Measurements from ENCODE around the gene ADD3.

Gene ADD3

DNA sequence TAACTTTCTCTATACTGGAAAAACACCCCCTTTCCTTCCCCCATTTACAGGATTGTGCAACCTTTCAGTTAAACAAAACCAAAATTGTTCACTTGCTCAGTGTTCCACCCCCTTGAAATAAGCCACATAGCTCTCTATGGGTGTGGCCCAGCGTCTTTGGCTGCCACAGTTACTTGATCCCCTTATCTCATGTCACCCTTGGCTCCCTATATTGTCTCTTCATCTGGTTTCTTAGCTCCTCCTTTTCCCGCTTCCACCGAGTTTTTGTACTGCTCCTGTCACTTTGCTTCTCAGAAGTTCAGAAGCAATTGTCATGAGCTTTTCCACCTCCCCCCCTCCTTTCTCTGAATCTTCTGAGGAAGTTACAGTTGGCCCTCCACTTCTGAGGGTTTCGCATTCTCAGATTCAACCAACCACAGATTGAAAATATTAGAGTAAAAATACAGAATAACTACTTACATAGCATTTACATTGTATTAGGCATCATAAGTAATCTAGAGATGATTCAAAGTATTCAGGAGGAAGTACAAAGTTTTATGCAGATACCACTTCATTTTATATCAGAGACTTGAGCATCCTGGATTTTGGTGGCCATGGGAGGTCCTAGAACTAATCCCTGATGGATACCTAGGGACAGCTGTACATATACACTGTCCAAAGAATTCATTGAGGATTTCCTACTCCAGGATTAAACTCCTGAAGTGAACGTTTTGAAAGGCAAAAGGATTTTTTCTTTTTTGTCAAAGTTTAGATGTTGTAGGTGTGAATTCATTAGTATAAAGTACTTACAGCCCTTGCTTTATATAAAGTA is 60.4 kb downstream of the ADD3 start:
- DNase-seq (ENCODE audit: low read depth in 2 of 2) = peak in 1 of 2 donors; percentile 22

DNA sequence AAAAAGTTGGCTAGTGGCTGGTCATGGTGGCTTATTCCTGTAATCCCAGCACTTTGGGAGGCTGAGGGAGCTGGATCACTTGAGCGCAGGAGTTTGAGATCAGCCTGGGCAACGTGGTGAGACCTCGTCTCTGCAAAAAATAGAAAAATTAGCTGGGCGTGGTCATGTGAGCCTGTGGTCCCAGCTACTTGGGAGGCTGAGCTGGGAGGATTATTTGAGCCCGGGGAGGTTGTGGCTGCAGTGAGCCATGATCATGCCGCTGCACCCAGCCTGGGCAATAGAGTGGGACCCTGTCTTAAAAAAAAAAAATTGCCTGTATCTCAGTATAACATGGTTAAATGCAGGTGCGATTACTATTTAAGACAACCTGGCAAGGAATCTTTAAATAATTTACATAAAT is 61.0 kb downstream of the ADD3 start:
- DNase-seq (ENCODE audit: low read depth in 2 of 2) = no peak

- DNase-seq (ENCODE audit: low read depth in 2 of 2) = no peak
Observed at GRCh38 chr10:110069502-110069982, 61.8 kb downstream of the ADD3 start.

DNA sequence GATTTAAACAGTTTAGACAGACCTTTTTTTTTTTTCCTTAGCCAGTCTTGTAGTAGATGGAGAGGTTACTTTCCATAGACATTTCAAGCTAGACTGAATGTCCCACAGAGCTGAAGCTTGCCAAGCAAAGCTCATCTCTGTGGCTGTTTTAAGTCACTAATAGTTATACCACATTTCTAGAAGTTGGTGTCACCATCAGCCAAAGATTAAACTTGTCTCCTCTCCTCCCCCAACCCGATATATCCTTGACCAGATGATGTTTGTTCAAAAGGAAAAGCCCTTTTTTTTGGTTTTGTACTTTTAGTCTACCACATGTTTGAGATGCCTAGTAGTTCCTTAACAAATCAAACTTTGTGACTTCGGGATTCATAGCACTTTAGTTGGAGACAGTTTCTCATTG is 66.1 kb downstream of the ADD3 start:
- no peak for DNase-seq (ENCODE audit: low read depth in 2 of 2)

DNA sequence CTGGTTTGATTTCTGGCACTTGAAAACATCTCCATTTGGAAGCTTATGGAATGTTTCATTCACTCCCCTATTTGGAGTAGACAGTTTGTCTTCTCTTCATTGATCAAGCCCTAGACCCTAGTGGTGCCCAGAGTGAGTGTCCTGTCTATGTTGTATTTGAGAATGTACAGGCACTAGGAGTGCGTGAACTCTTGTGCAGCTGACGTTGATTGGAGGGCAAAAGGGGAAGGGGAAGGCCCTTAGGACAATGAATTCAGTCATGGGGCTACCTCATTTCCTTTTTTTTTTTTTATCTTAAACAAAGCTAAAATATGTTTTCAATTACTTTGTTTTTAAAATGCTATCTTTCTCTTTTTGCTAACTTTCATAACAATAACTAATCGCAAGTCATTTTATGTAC is 66.5 kb downstream of the ADD3 start:
- DNase-seq (ENCODE audit: low read depth in 2 of 2) = no peak

GRCh38 chr10:110074758-110075671 is 67.2 kb downstream of the ADD3 start:
- DNase-seq (ENCODE audit: low read depth in 2 of 2) = no peak

GRCh38 chr10:110075686-110076085 is 67.9 kb downstream of the ADD3 start:
- DNase-seq (ENCODE audit: low read depth in 2 of 2) = no peak

- no peak for DNase-seq (ENCODE audit: low read depth in 2 of 2)
Observed at GRCh38 chr10:110076559-110077318, 69.0 kb downstream of the ADD3 start.

- no peak for DNase-seq (ENCODE audit: low read depth in 2 of 2)
Observed at GRCh38 chr10:110077436-110078130, 69.8 kb downstream of the ADD3 start.

DNA sequence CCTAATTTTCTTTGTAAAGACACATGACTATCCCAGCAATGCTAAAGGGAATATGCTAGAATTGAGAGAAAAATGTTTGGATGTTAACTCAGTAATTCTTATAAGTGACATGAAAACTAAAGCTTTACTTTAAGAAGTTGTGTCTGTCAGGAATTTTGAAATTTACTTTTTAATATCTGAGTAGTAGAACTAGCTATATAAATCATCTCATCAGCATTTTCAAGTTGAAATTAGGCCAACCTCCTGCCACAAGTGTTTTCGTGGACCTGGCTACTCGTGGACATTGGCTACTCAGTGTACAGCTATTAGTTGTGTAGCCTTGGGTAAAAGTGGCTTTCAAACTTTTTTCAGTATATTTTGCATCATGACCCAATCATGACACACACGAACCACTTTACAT is 70.5 kb downstream of the ADD3 start:
- no peak for DNase-seq (ENCODE audit: low read depth in 2 of 2)

DNA sequence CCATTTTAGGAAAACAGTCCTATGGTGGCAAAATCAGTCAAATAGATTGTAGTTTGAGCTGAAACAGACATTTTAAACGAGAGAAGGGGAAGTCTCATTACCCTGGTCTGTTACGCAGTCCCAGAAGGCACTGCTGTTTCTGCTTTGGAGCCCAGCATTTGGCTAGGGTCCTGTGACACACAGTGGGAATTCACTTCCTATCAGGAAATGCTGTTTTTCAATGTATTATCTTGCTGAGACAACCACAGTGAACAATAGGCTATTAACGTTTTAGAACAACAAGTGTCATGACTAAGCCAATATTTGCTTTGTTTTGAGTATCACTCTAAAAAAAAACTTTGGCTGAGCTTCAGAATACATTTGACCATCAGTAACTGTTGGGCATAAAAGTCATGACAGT is 74.1 kb downstream of the ADD3 start:
- DNase-seq (ENCODE audit: low read depth in 2 of 2) = no peak

DNA sequence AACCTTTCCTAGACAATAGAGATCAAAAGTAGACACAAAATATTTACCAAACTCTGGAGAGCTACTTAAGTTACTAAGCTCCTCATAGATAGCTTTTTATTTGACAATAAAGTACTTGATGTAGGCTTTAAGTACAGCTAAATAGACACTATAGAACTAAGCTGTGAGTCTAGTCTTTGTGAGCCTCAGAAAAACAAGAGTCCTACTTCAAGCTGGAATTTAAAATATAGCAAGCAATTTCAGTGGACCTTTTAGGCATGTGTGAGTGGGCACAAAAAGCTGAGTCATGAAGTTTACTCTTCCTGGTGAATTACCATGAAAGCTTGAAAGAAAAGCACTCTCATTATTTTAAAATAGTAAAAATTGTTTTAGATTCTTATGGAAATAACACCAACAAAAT is 76.1 kb downstream of the ADD3 start:
- no peak for DNase-seq (ENCODE audit: low read depth in 2 of 2)

- DNase-seq (ENCODE audit: low read depth in 2 of 2) = no peak
Observed at GRCh38 chr10:110087682-110088081, 79.9 kb downstream of the ADD3 start.

GRCh38 chr10:110088367-110089104 is 80.8 kb downstream of the ADD3 start:
- DNase-seq (ENCODE audit: low read depth in 2 of 2) = no peak

DNA sequence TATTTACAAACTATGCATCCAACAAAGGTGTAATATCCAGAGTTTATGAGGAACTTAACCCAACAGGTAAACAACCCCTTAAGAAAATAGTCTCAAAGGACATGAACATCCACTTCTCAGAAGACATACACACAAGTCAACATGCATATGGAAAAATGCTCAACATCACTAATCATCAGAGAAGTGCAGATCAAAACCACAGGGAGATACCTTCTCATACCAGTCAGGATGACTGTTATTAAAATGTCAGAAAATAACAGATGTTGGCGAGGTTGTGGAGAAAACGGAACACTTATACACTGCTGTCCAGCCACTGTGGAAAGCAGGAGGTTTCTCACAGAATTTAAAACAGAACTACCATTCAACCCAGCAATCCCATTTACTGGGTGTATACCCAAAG is 84.0 kb downstream of the ADD3 start:
- no peak for DNase-seq (ENCODE audit: low read depth in 2 of 2)

DNA sequence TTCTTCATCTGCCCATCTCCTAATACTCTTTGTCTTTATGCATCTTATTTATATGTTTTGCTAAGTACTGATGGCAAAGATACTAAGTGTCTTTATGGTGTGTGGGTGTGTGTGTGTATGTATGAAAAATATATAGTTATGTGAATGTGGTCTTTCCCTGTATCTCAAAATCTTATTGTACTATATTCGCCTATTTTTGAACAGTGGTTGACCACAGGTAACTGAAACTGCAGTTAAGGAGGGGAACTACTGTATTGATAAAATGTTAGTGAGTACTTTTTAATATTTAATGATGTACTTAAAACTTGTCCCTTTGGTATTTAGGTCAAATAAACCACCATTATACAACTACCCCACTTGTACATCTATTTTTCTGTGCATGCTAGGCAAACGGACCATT is 85.9 kb downstream of the ADD3 start:
- no peak for DNase-seq (ENCODE audit: low read depth in 2 of 2)

DNA sequence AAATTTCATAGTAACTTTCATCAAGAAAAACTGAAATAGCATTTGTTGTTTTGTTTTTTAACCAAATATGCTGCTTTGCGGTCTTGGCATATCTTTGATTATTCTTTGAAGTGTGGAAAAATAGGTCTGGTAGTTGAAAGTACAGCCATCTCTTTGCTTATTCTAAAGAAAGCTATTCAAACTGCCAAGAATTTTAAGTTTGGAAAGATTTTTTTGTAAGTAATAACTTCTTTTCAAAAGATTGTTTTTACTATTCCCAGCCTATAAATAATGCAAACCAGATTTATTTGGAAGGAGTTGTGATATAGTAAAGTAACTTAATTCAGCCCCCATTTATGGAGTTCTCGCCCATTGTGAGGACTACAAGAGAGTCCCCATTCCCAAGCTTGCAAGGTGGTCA is 87.0 kb downstream of the ADD3 start:
- DNase-seq (ENCODE audit: low read depth in 2 of 2) = no peak

GRCh38 chr10:110101464-110102144 is 93.8 kb downstream of the ADD3 start:
- no peak for DNase-seq (ENCODE audit: low read depth in 2 of 2)

DNA sequence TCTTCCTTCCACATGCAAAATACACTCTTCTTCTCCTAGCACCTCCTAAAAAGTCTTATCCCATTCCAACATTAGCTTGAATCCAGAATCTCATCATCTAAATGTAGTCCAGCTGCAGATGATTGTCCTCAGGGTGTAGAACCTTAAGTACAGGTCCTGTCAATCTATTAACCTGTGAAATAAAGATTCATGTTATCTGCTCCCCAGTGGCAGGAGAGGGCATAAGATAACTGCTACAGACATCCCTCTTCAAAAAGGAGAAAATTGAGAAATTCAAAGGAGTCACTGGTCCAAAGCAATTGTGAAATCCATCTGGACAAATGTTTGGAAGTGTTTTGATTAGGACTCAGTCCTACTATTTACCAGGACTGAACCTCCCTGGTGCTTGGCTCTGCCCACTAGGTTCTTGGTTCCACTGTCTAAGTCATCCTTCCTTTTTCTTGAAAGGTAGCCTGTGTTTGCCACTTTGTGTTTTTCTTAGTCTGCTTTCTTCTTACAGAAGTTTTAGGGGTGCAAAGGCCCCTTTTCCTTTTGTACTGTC is 96.2 kb downstream of the ADD3 start:
- DNase-seq (ENCODE audit: low read depth in 2 of 2) = no peak

DNA sequence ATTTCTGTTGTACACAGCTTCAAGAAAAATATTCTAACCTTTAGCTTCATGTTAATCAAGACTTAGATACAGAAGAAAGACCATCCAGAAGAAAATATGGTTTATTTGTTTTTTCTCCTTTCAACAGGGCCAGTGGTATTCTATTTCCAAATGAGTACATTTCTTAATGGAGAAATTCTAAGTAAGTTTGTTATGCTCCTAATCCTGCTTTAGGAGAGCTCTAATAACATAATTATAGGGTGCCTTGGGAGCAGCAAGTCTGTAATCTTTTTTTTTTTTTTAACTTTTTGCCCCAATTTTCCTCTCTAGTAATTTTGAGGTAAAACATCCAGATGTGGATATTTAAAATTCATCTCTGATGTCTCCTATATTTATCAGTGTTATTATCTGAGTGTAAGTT is 98.1 kb downstream of the ADD3 start:
- no peak for DNase-seq (ENCODE audit: low read depth in 2 of 2)

Data from stimulated activated CD4-positive, alpha-beta T cell treated with anti-CD3 and anti-CD28 coated beads, Interleukin-1b, Interleukin-23, amount 100 ng/mL, for 4 hours (primary cell).